ENCODE data around the gene KRT28.
"Not testable (repeated sequence)": the region's sequence is repeated elsewhere in the genome, so short reads cannot be mapped to it uniquely, and the experiment has no call there.

GRCh38 chr17:40748666-40749065, 51.1 kb downstream of the KRT28 start:
- not testable (repeated sequence) for TF ChIP-seq REST (IDR thresholded peaks at IDR 0.05; ENCODE audit: insufficient read depth in 1 of 2, low read depth in 2 of 2, low read length in 1 of 2); CTCF (IDR thresholded peaks at IDR 0.05); POLR2AphosphoS5 (IDR thresholded peaks at IDR 0.05; ENCODE audit: low read depth, low read length); SIN3A (IDR thresholded peaks at IDR 0.05; ENCODE audit: borderline replicate concordance, insufficient read depth, low read depth, low read length); TCF7L2 (IDR thresholded peaks at IDR 0.05; ENCODE audit: low read depth, low read length)

All from Panc1 (cell line).